ENCODE data around the gene MEF2A. TPM values are rescaled to one million over a fixed set of nuclear protein-coding genes. Genes with fewer than 3 reads are reported as not detected.

Gene MEF2A
- polyA plus RNA-seq, 3 donors: 20.3 to 61.8 (median 33.5) TPM

DNA sequence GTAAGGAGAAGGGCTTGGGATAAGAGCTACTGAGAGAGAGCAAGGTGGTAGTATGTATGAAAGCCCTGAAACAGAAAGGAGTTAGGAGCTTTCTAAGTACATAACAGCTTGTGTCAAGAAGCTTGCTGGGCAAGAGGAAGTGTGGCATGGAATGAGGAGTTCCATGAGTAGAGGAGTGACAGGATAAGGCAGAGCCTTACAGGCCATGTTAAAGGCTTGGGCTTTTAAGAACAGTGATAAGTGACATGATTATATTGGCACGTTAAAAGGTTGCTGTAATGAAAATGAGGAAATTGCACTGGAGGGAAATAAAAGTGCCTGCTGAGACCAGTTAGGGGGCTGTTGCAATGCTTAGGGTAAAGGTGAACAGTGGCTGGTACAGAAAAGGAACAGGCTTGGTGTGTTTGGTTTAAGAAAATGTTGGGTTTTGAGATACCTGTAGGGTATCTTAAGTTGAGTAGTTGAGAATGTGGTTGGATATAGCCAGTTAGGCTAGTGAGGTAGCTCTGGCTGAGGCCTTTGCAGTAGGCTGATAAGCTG is 49.0 kb downstream of the MEF2A start:
- H3K9ac ChIP-seq (ENCODE audit: insufficient read depth, low read length, poor library complexity, severe bottlenecking): peak overlapping the region; percentile 51
- intact Hi-C loops (cut with micrococcal nuclease): loop anchor here in 1 of 2 donors (1.0 to 10.0 kb wide), 2 partner anchors 51 to 110 kb away; no protein-coding TSS in a partner anchor

DNA sequence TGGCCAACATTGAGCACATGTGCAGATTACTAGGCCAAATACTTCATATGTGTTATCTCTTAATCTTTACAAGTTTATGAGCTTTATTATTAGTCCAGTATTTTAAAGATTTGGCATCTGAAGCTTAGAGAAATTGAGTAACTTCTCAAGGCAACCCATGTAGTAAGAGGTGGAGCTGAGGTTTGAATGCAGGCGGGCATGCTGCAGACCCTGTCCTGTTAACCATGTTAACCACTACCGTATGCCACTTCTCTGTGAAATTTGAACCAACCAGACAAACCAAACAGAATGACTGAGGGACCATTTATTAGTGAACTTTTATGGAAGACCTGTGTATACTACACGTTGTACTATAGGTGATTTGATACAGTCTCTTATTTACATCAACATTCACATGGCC is 49.7 kb downstream of the MEF2A start:
- Histone ChIP-seq H3K9me3 (replicated peaks in 1 of 2; ENCODE audit: control insufficient read depth in 1 of 2, insufficient read depth in 1 of 2, low read length in 2 of 2) (no peaks in the 10 kb centered on the region), H3K4me3 (replicated peaks in 1 of 3; ENCODE audit: low read depth in 2 of 3, low read length in 3 of 3) (no peak overlapping the region), H4K20me1 (ENCODE audit: insufficient read depth, low read length) (peaks cover 82% of the 10 kb centered on the region), H3K36me3 (replicated peaks in 1 of 2; ENCODE audit: control insufficient read depth in 1 of 2, insufficient read depth in 2 of 2, low read length in 2 of 2) (no peaks in the 10 kb centered on the region), H3K9ac (ENCODE audit: insufficient read depth, low read length, poor library complexity, severe bottlenecking) (no peak overlapping the region), H2AFZ (ENCODE audit: insufficient read depth, low read depth, low read length, poor library complexity, severe bottlenecking) (no peak overlapping the region), H3K4me1 (ENCODE audit: control insufficient read depth in 1 of 2, insufficient read depth in 2 of 2, low read length in 2 of 2) (peaks cover 50 to 55% of the 10 kb centered on the region in 2 donors), H3K79me2 (ENCODE audit: insufficient read depth, low read length) (peaks cover 99% of the 10 kb centered on the region), H3K4me2 (replicated peaks; ENCODE audit: extremely low read depth, low read length, poor library complexity, severe bottlenecking) (no peak overlapping the region), H3K27ac (ENCODE audit: low read depth in 1 of 2, low read length in 2 of 2) (peak overlapping the region in 1 of 2 donors; percentile 90), H3K27me3 (ENCODE audit: control insufficient read depth in 2 of 2, insufficient read depth in 2 of 2, low read length in 2 of 2) (no peaks in the 10 kb centered on the region)
- Mint-ChIP-seq H3K4me1 (peaks cover 70% of the 10 kb centered on the region), H3K4me3 (no peak overlapping the region), H3K9me3 (no peaks in the 10 kb centered on the region), H3K27ac (peak overlapping the region in 6 of 7 donors; percentile 20 to 93 (median 74)), H3K27me3 (ENCODE audit: low read depth in 3 of 3) (no peaks in the 10 kb centered on the region), H3K36me3 (peaks cover 3 to 7% of the 10 kb centered on the region in 2 donors)
- TF ChIP-seq, protein P1, sequence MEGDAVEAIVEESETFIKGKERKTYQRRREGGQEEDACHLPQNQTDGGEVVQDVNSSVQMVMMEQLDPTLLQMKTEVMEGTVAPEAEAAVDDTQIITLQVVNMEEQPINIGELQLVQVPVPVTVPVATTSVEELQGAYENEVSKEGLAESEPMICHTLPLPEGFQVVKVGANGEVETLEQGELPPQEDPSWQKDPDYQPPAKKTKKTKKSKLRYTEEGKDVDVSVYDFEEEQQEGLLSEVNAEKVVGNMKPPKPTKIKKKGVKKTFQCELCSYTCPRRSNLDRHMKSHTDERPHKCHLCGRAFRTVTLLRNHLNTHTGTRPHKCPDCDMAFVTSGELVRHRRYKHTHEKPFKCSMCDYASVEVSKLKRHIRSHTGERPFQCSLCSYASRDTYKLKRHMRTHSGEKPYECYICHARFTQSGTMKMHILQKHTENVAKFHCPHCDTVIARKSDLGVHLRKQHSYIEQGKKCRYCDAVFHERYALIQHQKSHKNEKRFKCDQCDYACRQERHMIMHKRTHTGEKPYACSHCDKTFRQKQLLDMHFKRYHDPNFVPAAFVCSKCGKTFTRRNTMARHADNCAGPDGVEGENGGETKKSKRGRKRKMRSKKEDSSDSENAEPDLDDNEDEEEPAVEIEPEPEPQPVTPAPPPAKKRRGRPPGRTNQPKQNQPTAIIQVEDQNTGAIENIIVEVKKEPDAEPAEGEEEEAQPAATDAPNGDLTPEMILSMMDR (IDR thresholded peaks at IDR 0.05): no peak
- intact Hi-C loops (cut with micrococcal nuclease): loop anchor here in 1 of 2 donors (1.0 to 10.0 kb wide), 2 partner anchors 51 to 111 kb away; no protein-coding TSS in a partner anchor
- WGBS (ENCODE audit: insufficient coverage): no CpG with 5 or more reads among the region's 3 CpGs
- no peak for DNase-seq

More for the DNA sequence above, 49.0 kb downstream of the MEF2A start:
- Mint-ChIP-seq H3K4me1 (peaks cover 65% of the 10 kb centered on the region), H3K27ac (peak overlapping the region; percentile 91 to 98 (median 96)), H3K36me3 (peaks cover 3 to 7% of the 10 kb centered on the region in 2 donors), H3K27me3 (ENCODE audit: low read depth in 3 of 3) (no peaks in the 10 kb centered on the region), H3K4me3 (peak overlapping the region; percentile 48 to 69), H3K9me3 (no peaks in the 10 kb centered on the region)
- peak overlapping the region; percentile 68 for H3K4me2 ChIP-seq (replicated peaks; ENCODE audit: extremely low read depth, low read length, poor library complexity, severe bottlenecking)
- H3K27ac ChIP-seq (ENCODE audit: low read depth in 1 of 2, low read length in 2 of 2): peak overlapping the region; percentile 71 to 90
- peak overlapping the region in 2 of 3 experiments; percentile 32 to 52 for H3K4me3 ChIP-seq (replicated peaks in 1 of 3; ENCODE audit: low read depth in 2 of 3, low read length in 3 of 3)
- WGBS (ENCODE audit: insufficient coverage): 0% methylated on average over 1 of the region's 1 CpG
- no peaks in the 10 kb centered on the region for H3K9me3 ChIP-seq (replicated peaks in 1 of 2; ENCODE audit: control insufficient read depth in 1 of 2, insufficient read depth in 1 of 2, low read length in 2 of 2)
- H4K20me1 ChIP-seq (ENCODE audit: insufficient read depth, low read length): peaks cover 79% of the 10 kb centered on the region
- no peaks in the 10 kb centered on the region for H3K36me3 ChIP-seq (replicated peaks in 1 of 2; ENCODE audit: control insufficient read depth in 1 of 2, insufficient read depth in 2 of 2, low read length in 2 of 2)
- H3K4me1 ChIP-seq (ENCODE audit: control insufficient read depth in 1 of 2, insufficient read depth in 2 of 2, low read length in 2 of 2): peaks cover 45 to 48% of the 10 kb centered on the region in 2 donors
- peaks cover 98% of the 10 kb centered on the region for H3K79me2 ChIP-seq (ENCODE audit: insufficient read depth, low read length)
- H2AFZ ChIP-seq (ENCODE audit: insufficient read depth, low read depth, low read length, poor library complexity, severe bottlenecking): no peak overlapping the region
- H3K27me3 ChIP-seq (ENCODE audit: control insufficient read depth in 2 of 2, insufficient read depth in 2 of 2, low read length in 2 of 2): no peaks in the 10 kb centered on the region
- DNase-seq: peak; percentile 44 to 69 (median 57)
- TF ChIP-seq, protein P1 (IDR thresholded peaks at IDR 0.05): no peak
